H1 (cell line): ENCODE data around the gene LINGO4. TPM values are rescaled to one million over a fixed set of nuclear protein-coding genes. Genes with fewer than 3 reads are reported as not detected.

Experiments
- NANOG ChIP-seq: IDR thresholded peaks from 2 replicates; pipeline ENCODE4 v1.6.1; 2011; ENCODE audit warnings: low read length, low read depth, mild to moderate bottlenecking, inconsistent platforms; ENCODE audit not compliant: insufficient read depth, poor library complexity, severe bottlenecking
- polyA plus RNA-seq, 7 experiments: library from polyadenylated mRNA; depleted of rRNA in 3 of 7; stranded (reverse) in 5 of 7; unstranded in 2 of 7; fragments of >200 nt in 5 of 7; fragments of 200-250 nt in 2 of 7; gene quantifications; 1 replicate in 5 of 7; 2 replicates in 1 of 7; 4 replicates in 1 of 7; pipeline versions ENCODE4 v1.2.1 to v1.2.3, GENCODE V29; 2011 to 2013; ENCODE audit warnings: missing spikeins in 2 of 7, mixed read lengths in 2 of 7
- total RNA-seq: library from RNA; stranded (reverse); fragmentation: NEBNext Ultra II Directional; extraction: Animal tissue kit (Norgen Biotek cat#: 25700); gene quantifications from 2 replicates; pipeline ENCODE4 v1.2.1, GENCODE V29; 2021

The LINGO4 gene
- total and polyA plus RNA-seq, 2 of the 8 experiments (the other 6 are each of a cell fraction or from before 2014, with no cell fraction given) = 0.03 TPM; not detected in 1

DNA sequence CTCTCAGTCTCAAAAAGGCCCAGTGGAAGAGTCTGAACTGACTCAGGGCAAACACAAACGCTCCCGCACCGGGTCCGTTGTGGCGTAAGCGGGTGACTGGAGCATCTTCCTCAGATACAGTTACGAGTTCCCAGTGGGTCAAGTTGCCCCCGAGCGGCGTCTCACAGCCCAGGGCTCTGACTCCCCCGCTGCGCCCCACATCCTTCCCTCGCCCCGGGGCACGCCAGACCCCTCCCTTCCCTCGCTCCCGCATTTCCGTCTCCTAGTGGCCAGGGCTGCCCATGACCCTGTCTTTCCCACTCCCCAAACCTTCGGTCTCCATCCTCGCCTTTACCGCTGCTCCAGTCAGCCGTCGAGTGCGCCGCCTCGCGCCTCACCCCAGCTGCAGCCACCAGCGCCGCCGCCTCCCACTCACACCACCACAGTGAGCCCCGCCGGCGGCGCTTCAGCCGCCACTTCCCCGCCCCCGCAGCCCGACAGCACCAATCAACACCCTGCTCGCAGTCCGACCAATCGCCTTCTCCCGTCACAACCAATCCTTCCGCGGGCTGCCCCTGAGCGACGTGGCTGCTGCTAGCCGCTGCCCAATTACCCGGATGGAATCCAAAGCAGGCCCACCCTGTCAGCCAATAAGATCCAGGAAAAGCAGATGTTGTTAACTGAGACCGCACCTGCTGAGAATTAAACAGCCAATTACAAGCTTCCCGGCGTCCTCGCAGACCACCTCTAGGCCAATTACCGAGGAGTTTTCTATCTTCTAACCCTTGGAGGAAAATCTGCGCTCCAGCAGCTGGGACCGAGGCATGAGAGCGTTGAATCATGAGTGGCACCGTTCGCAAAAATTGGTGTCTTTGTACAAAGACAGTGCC lies 14.9 kb downstream of the LINGO4 start, which contains the start of gene TDRKH (continued):
- TF ChIP-seq NANOG = no peak
